ENCODE measurements around the gene GNG4. TPM values are rescaled to one million over a fixed set of nuclear protein-coding genes. Genes with fewer than 3 reads are reported as not detected.

Gene GNG4
- total RNA-seq, 1 donor from 2014 or later = not detected

GRCh38 chr1:235588916-235589515 lies 60.6 kb downstream of the GNG4 start:
- DNase-seq (ENCODE audit: low read depth) (peak; percentile 48), FAIRE-seq (no peak)
- TF ChIP-seq CTCF (IDR thresholded peaks at IDR 0.05; ENCODE audit: insufficient read depth, low read length, severe bottlenecking) = no peak
- no peaks in the 10 kb centered on the region for H3K36me3 ChIP-seq (ENCODE audit: control insufficient read depth, insufficient read depth, low read length)
- no peaks in the 10 kb centered on the region for H3K27me3 ChIP-seq (ENCODE audit: control insufficient read depth, insufficient read depth, low read length)
- H3K4me3 ChIP-seq (ENCODE audit: low read depth, low read length) = no peak overlapping the region

GRCh38 chr1:235588156-235588555 lies 61.4 kb downstream of the GNG4 start:
- DNase-seq (ENCODE audit: low read depth) (no peak), FAIRE-seq (no peak)
- Histone ChIP-seq H3K36me3 (ENCODE audit: control insufficient read depth, insufficient read depth, low read length) (no peaks in the 10 kb centered on the region), H3K4me3 (ENCODE audit: low read depth, low read length) (no peak overlapping the region), H3K27me3 (ENCODE audit: control insufficient read depth, insufficient read depth, low read length) (no peaks in the 10 kb centered on the region)
- no peak for TF ChIP-seq CTCF (IDR thresholded peaks at IDR 0.05; ENCODE audit: insufficient read depth, low read length, severe bottlenecking)

- FAIRE-seq = no peak
- Histone ChIP-seq H3K27me3 (ENCODE audit: control insufficient read depth, insufficient read depth, low read length) (no peaks in the 10 kb centered on the region), H3K4me3 (ENCODE audit: low read depth, low read length) (no peak overlapping the region), H3K36me3 (ENCODE audit: control insufficient read depth, insufficient read depth, low read length) (no peaks in the 10 kb centered on the region)
- no peak for DNase-seq (ENCODE audit: low read depth)
- no peak for TF ChIP-seq CTCF (IDR thresholded peaks at IDR 0.05; ENCODE audit: insufficient read depth, low read length, severe bottlenecking)
Measured at GRCh38 chr1:235586992-235587391, 62.6 kb downstream of the GNG4 start.

GRCh38 chr1:235586413-235586812 lies 63.2 kb downstream of the GNG4 start:
- no peak for DNase-seq (ENCODE audit: low read depth)
- Histone ChIP-seq H3K4me3 (ENCODE audit: low read depth, low read length) (no peak overlapping the region), H3K27me3 (ENCODE audit: control insufficient read depth, insufficient read depth, low read length) (no peaks in the 10 kb centered on the region), H3K36me3 (ENCODE audit: control insufficient read depth, insufficient read depth, low read length) (no peaks in the 10 kb centered on the region)
- TF ChIP-seq CTCF (IDR thresholded peaks at IDR 0.05; ENCODE audit: insufficient read depth, low read length, severe bottlenecking) = no peak
- FAIRE-seq = no peak

- Histone ChIP-seq H3K36me3 (ENCODE audit: control insufficient read depth, insufficient read depth, low read length) (no peaks in the 10 kb centered on the region), H3K4me3 (ENCODE audit: low read depth, low read length) (no peak overlapping the region), H3K27me3 (ENCODE audit: control insufficient read depth, insufficient read depth, low read length) (no peaks in the 10 kb centered on the region)
- DNase-seq (ENCODE audit: low read depth) (no peak), FAIRE-seq (no peak)
- no peak for TF ChIP-seq CTCF (IDR thresholded peaks at IDR 0.05; ENCODE audit: insufficient read depth, low read length, severe bottlenecking)
Measured at GRCh38 chr1:235584973-235585372, 64.6 kb downstream of the GNG4 start.

GRCh38 chr1:235583511-235584001 lies 66.0 kb downstream of the GNG4 start:
- H3K36me3 ChIP-seq (ENCODE audit: control insufficient read depth, insufficient read depth, low read length) = no peaks in the 10 kb centered on the region
- FAIRE-seq (no peak), DNase-seq (ENCODE audit: low read depth) (peak; percentile 58)
- no peak overlapping the region for H3K4me3 ChIP-seq (ENCODE audit: low read depth, low read length)
- no peak for TF ChIP-seq CTCF (IDR thresholded peaks at IDR 0.05; ENCODE audit: insufficient read depth, low read length, severe bottlenecking)
- H3K27me3 ChIP-seq (ENCODE audit: control insufficient read depth, insufficient read depth, low read length) = no peaks in the 10 kb centered on the region
